Embryonic facial prominence (tissue), 1 donor: Measurements from ENCODE around the gene GIMD1.
A peak's percentile ranks its signal among the peaks of the same experiment; 100 is the strongest.
"Not testable (repeated sequence)": the region's sequence is repeated elsewhere in the genome, so short reads cannot be mapped to it uniquely, and the experiment has no call there.

Source experiments
- DNase-seq: peaks from one replicate; pipeline ENCODE4 v3.0.0-alpha.2; 2016; ENCODE audit errors: extremely low spot score

The GIMD1 gene

DNA sequence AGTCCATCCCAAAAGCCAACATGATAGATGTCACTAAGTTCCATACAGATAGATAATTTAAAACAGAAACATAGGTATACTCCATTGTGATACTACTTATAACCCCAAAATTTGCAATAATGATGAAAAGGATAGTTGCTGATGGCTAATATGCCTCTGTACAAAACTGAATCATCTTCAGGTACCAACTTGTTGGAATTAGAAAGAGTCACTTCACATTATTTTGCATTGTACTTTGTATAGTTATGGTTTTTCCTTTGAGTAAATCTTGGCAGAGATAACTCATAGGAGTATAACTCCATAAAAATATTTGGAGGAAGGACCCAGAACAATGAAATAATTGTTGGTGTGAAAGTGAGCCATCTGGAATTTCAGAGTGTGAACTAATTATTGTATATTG is 17.6 kb downstream of the GIMD1 start:
- DNase-seq: no peak

DNA sequence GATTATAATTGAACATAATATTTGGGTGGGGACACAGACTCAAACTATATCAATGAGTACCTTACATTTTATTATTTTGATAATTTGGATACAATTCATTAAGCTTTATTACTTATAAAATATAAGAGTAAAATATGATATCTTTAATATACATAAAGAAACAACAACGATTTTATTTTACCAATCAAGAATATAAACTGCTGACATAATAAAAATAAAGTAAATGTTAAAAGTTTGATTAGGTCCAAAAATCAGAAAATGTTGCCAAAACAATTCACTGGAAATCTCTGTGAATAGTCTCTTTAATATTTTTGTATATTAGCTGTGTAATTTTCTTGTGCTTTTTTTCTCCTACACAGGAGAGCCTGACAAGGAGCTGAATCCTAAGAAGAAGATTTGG is 21.4 kb downstream of the GIMD1 start:
- DNase-seq: no peak

DNA sequence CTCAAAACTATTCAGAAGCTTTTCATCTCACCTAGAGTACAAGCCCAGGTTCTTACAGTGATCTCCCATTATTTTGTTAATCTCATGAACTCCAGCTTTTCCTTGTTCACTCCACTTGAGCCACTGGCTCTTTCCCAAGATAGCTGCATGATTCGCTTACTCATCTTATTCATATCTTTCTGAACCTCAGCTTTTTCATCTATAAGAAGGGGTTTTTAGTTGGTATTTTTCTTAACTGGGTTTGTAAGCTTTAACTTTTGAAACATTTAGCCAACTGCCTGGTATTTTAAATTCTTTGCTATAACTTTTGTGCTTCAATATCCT is 24.0 kb downstream of the GIMD1 start:
- DNase-seq: no peak

DNA sequence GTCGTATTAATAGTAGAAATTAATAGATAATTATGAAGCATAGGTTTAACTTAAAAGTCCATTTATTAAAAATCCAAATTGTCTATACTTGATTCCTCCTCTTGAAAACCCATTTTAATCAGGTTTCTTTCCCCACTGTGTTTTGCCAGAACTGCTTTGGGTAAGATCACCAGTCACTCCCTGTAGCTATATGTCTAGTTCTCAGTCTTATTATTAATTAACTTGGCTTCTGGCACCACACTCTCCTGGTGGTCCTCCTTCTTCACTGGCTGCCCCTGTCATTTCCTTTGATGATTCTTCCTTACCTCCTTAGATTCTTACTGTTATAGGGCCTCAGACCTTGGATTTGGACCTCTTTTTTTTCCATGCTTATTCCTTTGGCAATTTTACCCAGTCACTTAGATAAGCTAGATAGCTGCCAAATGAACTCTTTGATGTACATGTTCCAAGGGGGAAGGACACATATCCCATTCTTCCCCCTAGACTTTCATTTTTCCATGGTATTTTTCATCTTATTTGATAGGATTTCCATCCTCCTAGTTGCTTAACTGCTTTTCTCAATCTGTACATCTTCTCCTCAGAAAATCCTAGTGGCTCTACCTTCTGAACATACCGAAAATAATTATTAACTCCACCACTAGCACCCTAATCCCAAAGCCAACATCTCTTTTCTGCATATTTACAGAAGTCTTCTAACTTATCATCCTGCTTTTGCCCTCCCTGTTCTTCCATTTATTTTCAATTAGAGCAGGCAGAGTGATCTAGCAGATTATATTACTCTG is 24.5 kb downstream of the GIMD1 start:
- DNase-seq: no peak

DNA sequence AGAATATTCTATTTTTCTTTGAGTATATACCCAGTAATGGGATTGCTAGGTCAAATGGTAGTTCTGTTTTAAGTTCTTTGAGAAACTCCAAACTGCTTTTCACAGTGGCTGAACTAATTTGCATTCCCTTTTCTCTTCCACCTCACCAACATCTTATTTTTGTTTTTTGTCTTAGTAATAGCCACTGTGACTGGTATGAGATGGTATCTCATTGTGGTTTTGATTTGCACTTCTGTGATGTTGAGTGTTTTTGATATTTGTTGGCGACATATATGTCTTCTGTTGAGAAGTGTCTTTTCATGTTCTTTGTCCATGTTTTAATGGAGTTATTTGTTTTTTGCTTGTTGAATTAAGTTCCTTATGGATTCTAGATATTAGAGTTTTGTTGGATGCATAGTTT is 27.8 kb downstream of the GIMD1 start:
- DNase-seq: no peak

DNA sequence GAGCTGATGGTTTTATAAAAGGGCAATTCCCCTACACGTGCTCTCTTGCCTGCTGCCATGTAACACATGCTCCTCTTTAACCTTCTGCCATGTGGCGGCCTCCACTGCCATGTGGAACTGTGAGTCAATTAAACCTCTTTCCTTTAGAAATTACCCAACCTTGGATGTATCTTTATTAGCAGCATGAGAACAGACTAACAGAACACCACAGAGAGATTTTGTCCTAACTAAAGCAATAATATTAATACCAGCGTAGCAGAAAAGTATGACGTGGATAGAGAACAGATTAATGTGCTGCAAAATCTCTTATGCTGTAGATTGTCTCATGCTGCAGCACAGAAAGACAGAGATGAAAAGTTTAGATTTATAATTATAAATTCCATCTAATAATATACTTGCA is 29.1 kb downstream of the GIMD1 start:
- DNase-seq: no peak

DNA sequence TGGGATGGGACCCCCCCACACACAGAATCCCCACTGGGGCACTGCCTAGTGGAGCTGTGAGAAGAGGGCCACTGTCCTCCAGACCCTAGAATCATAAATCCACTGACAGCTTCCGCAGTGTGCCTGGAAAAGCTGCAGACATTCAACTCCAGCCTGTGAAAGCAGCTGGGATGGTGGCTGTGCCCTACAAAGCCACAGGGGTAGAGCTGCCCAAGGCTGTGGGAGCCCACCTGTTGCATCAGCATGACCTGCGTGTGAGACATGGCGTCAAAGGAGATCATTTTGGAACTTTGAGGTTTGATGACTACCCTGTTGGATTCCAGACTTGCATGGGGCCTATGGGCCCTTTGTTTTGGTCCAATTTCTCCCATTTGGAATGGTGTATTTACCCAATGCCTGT is 29.9 kb downstream of the GIMD1 start:
- no peak for DNase-seq

DNA sequence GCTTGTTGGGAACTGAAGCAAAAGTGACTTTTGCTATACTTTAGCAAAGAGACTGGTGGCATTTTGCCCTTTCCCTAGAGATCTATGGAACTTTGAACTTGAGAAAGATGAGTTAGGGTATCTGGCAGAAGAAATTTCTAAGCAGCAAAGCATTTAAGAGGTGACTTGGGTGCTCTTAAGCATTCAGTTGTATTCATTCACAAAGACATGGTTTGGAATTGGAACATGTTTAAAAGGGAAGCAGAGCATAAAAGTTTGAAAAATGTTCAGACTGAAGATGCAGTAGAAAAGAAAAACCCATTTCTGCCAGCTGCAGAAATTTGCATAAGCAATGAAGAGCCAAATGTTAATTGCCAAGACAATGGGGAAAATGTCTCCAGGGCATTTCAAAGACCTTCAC is 30.7 kb downstream of the GIMD1 start:
- DNase-seq: no peak

DNA sequence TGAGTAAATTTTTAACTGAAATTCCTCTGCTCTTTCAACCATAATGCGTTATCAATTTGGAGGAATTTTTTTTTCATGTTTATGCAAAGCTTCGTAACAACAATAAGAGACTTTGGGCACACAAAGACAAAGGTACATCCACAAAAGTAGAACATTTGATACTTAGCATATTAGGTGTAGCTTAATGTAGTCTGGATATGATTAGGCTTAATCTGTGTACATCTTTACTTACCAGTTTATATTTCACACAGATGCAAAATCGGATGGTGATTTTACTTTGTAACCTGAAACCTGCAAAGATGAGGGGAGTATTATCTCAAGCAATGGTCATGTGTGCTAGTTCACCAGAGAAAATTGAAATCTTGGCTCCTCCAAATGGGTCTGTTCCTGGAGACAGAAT is 32.0 kb downstream of the GIMD1 start:
- DNase-seq: no peak

DNA sequence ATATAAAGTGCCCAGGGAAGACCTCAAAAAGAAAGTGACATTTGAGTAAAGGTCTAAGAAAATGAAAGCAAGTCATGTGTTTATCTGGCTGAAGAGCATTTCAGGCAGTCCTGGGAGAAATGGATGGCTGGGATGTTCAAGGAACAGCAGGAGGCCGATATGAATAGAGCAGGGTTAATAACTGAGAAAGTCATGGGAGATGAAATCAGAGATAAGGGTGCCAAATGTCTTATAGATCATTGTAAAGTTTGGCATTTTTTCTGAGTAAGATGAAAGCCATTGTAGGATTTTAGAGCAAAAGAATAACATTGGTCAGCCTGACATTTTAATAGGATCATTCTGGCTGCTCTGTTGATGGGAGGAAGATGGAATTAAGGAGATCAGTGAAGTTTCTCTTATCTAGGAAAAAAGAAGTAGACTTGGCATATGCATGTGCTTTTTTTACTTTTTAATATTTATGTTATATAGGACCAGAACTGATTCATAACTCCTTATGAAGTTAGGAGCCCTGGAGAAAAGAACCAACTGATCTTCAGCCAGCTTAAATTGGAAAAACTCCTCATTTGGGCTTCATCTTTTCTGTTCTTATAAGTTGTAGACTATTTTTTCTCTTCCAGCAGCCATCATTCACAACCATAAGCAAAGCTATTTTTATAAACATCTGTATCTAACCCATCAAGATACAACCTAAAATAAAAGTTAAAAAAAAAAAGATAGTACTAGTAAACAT is 33.7 kb downstream of the GIMD1 start:
- DNase-seq: no peak

DNA sequence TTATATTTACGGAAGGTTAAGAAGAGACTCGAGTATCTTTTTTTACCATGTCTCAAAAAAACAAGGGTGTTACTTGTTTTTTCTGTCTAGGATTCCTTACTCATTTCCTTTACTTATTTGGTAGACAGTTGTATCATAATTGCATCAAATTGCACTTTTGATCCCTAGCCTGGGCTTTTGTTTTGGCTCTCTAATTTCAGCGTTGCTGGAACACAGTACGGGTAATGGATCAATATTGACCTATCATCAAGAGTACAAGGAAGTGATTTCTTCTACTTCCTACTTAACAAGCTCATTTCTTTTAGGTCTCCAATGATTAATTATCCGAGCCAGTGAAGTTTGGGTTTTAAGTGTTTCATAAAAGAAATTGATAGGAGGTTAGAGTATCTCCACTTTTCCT is 35.4 kb downstream of the GIMD1 start:
- no peak for DNase-seq

DNA sequence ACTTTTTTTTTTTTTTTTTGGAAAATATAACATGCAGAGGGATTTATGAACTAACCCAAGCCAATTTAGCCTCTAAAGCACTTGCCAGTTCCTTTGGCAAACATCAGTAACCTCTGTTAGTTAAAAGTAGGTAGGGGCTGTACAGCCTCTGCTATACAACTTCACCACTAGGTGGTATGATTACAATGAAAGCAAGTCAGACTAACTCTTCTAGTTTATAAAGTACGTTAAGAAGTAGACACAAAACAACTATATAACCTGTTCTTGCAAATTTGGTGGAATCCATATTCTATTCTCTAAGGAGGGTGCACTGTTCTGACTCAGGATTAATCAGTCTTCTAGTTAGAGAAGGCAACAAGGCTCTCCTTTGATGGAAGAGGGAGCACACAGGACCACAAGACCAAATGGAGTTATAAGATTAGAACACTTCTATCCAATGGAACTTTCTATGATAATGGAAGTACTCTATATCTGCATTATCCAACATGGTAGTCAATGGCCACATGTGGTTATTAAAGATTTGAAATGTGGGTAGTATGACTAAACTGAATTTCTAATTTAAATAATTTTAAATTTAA is 39.4 kb downstream of the GIMD1 start:
- no peak for DNase-seq

DNA sequence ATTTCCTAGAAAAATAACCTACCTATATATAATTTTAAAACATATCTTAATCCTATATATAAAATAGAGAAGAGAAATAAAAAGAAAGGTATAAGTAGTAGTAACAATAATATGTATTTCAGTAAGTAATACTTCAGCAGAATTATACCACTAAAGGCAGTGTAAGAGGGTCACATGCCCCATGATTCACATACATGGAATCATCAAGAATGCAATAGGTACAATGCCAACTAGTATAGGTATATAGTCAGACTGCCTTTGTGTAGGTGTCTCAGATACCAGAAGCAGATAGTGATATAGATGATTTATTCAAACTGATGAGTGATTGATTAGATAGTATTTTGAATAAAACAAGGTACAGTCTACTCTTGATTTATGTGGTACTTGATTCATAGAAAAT is 42.8 kb downstream of the GIMD1 start:
- no peak for DNase-seq

DNA sequence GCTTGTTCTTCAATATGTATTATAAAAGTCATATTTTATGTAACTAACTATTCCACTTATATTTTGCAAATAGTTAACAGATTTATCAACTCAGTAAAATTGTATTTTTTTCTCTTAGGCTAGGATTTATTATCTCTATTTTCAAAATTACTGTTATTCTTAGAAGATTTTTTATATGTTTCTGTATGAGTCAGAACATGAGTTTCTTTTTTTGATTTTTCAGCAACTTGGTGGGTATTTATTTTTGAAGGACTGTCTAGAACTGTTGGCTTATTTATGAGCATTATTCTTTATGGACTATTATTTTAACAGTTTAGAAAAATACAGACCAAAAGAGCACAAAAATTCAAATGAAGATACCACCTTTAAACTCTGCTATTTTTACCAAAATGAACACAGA is 45.5 kb downstream of the GIMD1 start:
- no peak for DNase-seq

DNA sequence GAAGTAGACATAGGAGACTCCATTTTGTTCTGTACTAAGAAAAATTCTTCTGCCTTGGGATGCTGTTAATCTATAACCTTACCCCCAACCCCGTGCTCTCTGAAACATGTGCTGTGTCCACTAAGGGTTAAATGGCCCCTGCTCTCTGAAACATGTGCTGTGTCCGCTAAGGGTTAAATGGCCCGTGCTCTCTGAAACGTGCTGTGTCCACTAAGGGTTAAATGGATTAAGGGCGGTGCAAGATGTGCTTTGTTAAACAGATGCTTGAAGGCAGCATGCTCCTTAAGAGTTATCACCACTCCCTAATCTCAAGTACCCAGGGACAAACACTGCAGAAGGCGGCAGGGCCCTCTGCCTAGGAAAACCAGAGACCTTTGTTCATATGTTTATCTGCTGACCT is 46.8 kb downstream of the GIMD1 start:
- not testable (repeated sequence) for DNase-seq

DNA sequence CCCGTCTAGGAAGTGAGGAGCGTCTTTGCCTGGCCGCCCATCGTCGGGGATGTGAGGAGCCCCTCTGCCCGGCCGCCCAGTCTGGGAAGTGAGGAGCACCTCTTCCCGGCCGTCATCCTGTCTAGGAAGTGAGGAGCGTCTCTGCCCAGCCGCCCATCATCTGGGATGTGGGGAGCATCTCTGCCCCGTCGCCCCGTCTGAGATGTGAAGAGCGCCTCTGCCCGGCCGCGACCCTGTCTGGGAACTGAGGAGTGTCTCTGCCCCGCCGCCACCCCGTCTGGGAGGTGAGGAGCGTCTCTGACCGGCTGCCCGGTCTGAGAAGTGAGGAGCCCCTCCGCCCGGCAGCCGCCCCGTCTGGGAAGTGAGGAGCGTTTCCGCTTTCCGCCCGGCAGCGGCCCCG is 47.4 kb downstream of the GIMD1 start:
- not testable (repeated sequence) for DNase-seq

DNA sequence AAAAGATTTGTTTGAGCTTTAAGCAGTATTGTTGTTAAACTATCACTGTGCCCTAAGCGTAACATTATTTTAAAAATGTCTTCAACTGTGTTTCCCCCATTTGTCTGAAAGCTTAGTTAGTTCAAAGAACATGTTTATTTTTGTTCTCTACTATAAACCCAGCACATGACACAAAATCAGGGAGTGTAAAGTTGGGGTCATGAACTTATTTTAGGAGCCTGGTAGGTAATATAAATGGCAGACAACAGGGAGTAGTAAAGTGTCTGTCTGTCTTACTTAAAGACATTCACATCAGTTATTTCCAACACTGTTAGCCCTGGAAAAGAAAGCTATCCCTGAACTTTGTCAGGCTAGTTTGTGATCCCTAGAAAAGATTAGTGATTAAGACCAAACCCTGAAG is 48.3 kb downstream of the GIMD1 start:
- no peak for DNase-seq

DNA sequence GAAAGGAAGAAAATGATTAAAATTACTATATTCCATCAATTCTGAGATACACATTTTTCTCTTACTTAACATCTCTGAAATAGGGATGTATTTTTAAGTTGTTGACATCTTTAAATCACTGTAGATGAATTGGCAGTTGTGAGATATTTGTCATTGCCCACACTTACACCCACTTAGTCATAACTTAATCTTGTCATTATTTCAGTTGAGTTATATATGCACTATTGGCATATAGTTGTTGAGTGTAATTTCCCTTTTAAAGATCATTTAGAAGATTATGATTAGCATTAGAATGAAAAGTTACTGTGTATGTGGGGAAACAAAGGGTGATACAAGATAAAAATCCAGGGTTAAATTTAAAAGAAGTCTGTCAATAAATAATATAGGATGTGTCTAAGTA is 50.1 kb downstream of the GIMD1 start:
- no peak for DNase-seq

DNA sequence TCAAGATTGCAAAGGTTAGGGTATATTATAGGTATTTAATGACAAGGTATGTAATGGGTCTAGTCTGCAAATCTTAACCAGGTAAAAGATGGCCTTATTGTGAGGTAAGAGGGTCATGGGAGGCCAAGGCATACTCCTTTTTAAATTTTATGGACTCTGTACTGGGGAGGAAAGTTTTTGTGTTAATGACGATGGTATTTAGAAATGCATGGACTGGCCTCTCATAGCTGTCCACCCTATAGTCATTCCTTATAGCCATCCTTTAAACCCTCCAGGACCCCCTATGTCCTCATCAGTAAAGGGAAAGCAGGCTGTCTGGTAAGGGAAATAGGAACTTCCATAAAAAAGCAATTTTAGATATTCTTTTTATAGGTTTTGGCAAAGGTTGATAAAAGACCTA is 50.8 kb downstream of the GIMD1 start:
- no peak for DNase-seq

DNA sequence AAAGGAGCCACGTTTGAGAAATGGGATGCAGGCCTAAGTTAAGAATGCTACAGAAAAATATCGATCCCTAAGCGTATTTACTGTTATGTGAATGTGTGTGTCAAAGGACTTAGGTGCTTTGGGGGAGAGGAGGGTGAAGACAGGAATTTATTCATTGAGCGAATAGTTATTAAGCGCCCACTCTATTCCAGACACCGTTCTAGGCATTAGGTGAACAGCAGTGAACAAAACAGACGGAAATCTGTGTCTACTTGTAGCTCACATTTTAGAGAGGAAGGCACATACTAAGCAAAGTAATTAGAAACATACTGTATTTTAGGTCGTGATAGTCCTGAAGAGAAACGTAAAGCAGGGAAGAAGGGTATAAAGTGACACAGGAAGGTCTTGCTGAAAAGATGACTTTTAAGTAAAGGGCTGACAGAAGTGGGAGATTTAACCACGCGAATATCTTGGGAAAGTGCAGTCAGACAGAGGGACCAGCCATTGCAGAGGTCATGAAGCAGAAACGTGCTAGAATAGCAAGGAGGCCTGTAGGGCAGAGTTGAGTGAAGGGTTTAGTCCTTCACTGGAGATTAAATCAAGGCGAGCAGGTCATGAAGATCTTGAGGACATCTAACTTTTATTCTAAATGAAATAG is 51.7 kb downstream of the GIMD1 start:
- DNase-seq: peak; percentile 18

DNA sequence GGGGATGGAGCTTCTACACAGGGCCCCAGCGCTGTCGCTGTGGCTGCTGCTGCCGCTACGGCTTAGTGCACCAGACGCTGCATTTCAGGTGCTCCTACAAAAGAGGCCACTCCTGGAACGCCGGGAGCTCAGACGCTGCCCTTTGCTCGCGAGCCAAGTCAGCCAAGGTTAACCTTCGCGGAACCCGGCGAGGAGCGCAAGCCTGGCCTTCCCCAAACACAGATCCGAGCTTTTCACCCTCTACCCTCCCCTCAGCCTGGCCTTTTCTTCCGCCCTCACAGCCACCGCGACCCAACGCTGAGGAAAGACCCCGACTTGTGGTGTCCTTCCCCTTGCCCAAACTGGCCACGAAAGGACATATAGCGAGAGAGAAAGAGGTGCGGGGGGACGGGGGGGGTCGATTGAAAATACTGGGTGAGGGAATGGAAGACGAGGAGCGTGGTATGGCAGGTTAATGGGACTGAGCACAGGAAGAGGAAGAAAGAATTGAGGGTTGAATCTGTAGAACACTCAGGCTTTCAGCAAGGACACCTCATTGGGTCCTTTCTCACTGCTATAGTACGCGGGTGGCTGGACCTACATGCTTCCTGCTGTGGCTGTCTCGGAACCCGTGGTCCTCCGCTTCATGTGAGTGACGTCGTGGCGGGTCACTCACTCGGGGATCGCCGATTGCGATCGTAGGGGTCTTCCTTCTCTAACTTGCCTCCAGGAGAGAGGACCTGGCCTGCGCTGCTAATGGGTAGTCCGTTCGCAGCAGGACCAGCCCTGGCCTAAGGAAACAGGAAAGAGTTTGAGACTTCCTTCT is 52.4 kb downstream of the GIMD1 start, which contains the start of the genes AIMP1 and TBCK:
TSS of gene AIMP1 (plus strand) at position 583 of the 805 bp plus-strand sequence. CDS start 8,460 bp downstream, outside the sequence.
TSS of gene TBCK (minus strand) at position 242 of the 805 bp plus-strand sequence. CDS start 7,249 bp downstream, outside the sequence.
- DNase-seq: peak; percentile 93
